Bone marrow (tissue), 2 donors: Measurements from ENCODE around the gene SND1.

ENCODE experiments used
- DNase-seq, 2 donors: peaks; one replicate each; lab custom pipeline; 2025; lab: John Stamatoyannopoulos, UW

Gene SND1

GRCh38 chr7:128114806-128115205 lies 462.8 kb downstream of the SND1 start:
- no peak for DNase-seq

- DNase-seq: no peak
Observed at GRCh38 chr7:128115336-128115820, 463.4 kb downstream of the SND1 start.

- DNase-seq: no peak
Observed at GRCh38 chr7:128115821-128116723, 464.1 kb downstream of the SND1 start.

GRCh38 chr7:128116740-128117139 lies 464.7 kb downstream of the SND1 start:
- no peak for DNase-seq

GRCh38 chr7:128117691-128118090 lies 465.7 kb downstream of the SND1 start:
- no peak for DNase-seq

- DNase-seq: no peak
Observed at GRCh38 chr7:128119036-128119435, 467.0 kb downstream of the SND1 start.

- no peak for DNase-seq
Observed at GRCh38 chr7:128120116-128120515, 468.1 kb downstream of the SND1 start.

GRCh38 chr7:128120976-128121490 lies 469.0 kb downstream of the SND1 start:
- DNase-seq: no peak

- DNase-seq: peak in 1 of 2 donors; percentile 36
Observed at GRCh38 chr7:128121711-128122530, 469.9 kb downstream of the SND1 start.

- DNase-seq: no peak
Observed at GRCh38 chr7:128122576-128123290, 470.7 kb downstream of the SND1 start.

GRCh38 chr7:128123291-128124037 lies 471.5 kb downstream of the SND1 start:
- DNase-seq: no peak

GRCh38 chr7:128124786-128125185 lies 472.8 kb downstream of the SND1 start:
- DNase-seq: no peak

GRCh38 chr7:128125816-128126215 lies 473.8 kb downstream of the SND1 start:
- DNase-seq: no peak

GRCh38 chr7:128128401-128128800 lies 476.4 kb downstream of the SND1 start:
- DNase-seq: no peak

GRCh38 chr7:128129224-128129864 lies 477.4 kb downstream of the SND1 start:
- no peak for DNase-seq

GRCh38 chr7:128131115-128131514 lies 479.1 kb downstream of the SND1 start:
- DNase-seq: no peak

GRCh38 chr7:128131731-128132130 lies 479.7 kb downstream of the SND1 start:
- DNase-seq: no peak

- DNase-seq: no peak
Observed at GRCh38 chr7:128132426-128133069, 480.6 kb downstream of the SND1 start.

GRCh38 chr7:128135159-128135514 lies 483.1 kb downstream of the SND1 start:
- DNase-seq: no peak

GRCh38 chr7:128135515-128136214 lies 483.7 kb downstream of the SND1 start:
- peak; percentile 19 to 52 for DNase-seq
